KMS-11 (cell line): ENCODE data around the gene CDC37L1.
A peak's percentile ranks its signal among the peaks of the same experiment; 100 is the strongest.

Experiments used
- H2AFZ ChIP-seq: fragments of 200-600 bp; sonication (generic); 2 replicates; pipeline ENCODE4 v1.6.1; 2016; ENCODE audit warnings: antibody characterized with exemption, mixed run types, low read depth
- H3K27ac ChIP-seq: fragments of 200-600 bp; sonication (generic); 2 replicates; pipeline ENCODE4 v1.6.1; 2016; ENCODE audit warnings: mild to moderate bottlenecking, mixed run types
- H3K27me3 ChIP-seq: fragments of 200-600 bp; sonication (generic); 2 replicates; pipeline ENCODE4 v1.6.1; 2017; ENCODE audit warnings: mild to moderate bottlenecking, low read depth, mixed run types, moderate library complexity; ENCODE audit not compliant: insufficient read depth
- H3K36me3 ChIP-seq: fragments of 200-600 bp; sonication (generic); 2 replicates; pipeline ENCODE4 v1.6.1; 2017; ENCODE audit warnings: mild to moderate bottlenecking, mixed run types; ENCODE audit not compliant: insufficient read depth
- H3K4me1 ChIP-seq: fragments of 200-600 bp; sonication (generic); 2 replicates; pipeline ENCODE4 v1.6.1; 2016; ENCODE audit warnings: mild to moderate bottlenecking, low read depth, mixed run types; ENCODE audit not compliant: poor library complexity, severe bottlenecking
- H3K4me2 ChIP-seq: fragments of 200-600 bp; sonication (generic); 2 replicates; pipeline ENCODE4 v1.7.0; 2016; ENCODE audit warnings: mild to moderate bottlenecking, mixed run types
- H3K4me3 ChIP-seq: fragments of 200-600 bp; sonication (generic); IDR thresholded peaks from 2 replicates; pipeline ENCODE4 v1.6.1; 2017; ENCODE audit warnings: low read depth, low read length, mixed read lengths; ENCODE audit not compliant: insufficient read depth
- H3K79me2 ChIP-seq: fragments of 200-600 bp; sonication (generic); 2 replicates; pipeline ENCODE4 v1.6.1; 2016; ENCODE audit warnings: low read depth, mixed run types; ENCODE audit not compliant: insufficient read depth
- H3K9ac ChIP-seq: fragments of 200-600 bp; sonication (generic); 2 replicates; pipeline ENCODE4 v1.6.1; 2016; ENCODE audit warnings: mild to moderate bottlenecking, mixed run types
- H4K20me1 ChIP-seq: fragments of 200-600 bp; sonication (generic); 2 replicates; pipeline ENCODE4 v1.6.1; 2016; ENCODE audit warnings: mild to moderate bottlenecking, mixed run types; ENCODE audit not compliant: insufficient read depth
- CTCF ChIP-seq: fragments of 200-600 bp; sonication (generic); conservative IDR thresholded peaks from 2 replicates; pipeline ENCODE4 v1.6.1; 2017; ENCODE audit warnings: low read depth, mild to moderate bottlenecking, antibody characterized with exemption, low read length, moderate library complexity, mixed read lengths

The CDC37L1 gene

GRCh38 chr9:4679268-4680172, at the start of gene CDC37L1:
CDC37L1 (plus strand) TSS chr9:4679569; CDS start chr9:4679768, 199 bp downstream.
- Histone ChIP-seq H3K4me3 (peak within 1 kb of the TSS; percentile 31), H3K79me2 (peaks cover 31% of the 10 kb centered on the region), H3K4me2 (peak within 1 kb of the TSS; percentile 99), H3K36me3 (no peaks in the 10 kb centered on the region), H3K27ac (peak within 1 kb of the TSS; percentile 99), H3K27me3 (no peaks in the 10 kb centered on the region), H2AFZ (peak within 1 kb of the TSS; percentile 86), H3K9ac (peak within 1 kb of the TSS; percentile 96), H3K4me1 (peaks cover 25% of the 10 kb centered on the region), H4K20me1 (no peaks in the 10 kb centered on the region)
- TF ChIP-seq CTCF: peak; percentile 53; the same call in 1 of the 2 replicates

GRCh38 chr9:4630836-4631235, 48.5 kb upstream of the CDC37L1 start:
- Histone ChIP-seq H3K27me3 (no peaks in the 10 kb centered on the region), H4K20me1 (no peaks in the 10 kb centered on the region), H3K4me3 (no peak overlapping the region), H3K27ac (no peak overlapping the region), H3K9ac (no peak overlapping the region), H3K79me2 (no peaks in the 10 kb centered on the region), H2AFZ (no peak overlapping the region), H3K36me3 (no peaks in the 10 kb centered on the region), H3K4me2 (no peak overlapping the region), H3K4me1 (no peaks in the 10 kb centered on the region)
- no peak for TF ChIP-seq CTCF

GRCh38 chr9:4638968-4639367, 40.4 kb upstream of the CDC37L1 start:
- no peak overlapping the region for H2AFZ ChIP-seq
- H3K9ac ChIP-seq: no peak overlapping the region
- H3K79me2 ChIP-seq: no peaks in the 10 kb centered on the region
- no peaks in the 10 kb centered on the region for H3K4me1 ChIP-seq
- no peak overlapping the region for H3K27ac ChIP-seq
- no peak for TF ChIP-seq CTCF
- no peak overlapping the region for H3K4me3 ChIP-seq
- no peaks in the 10 kb centered on the region for H3K36me3 ChIP-seq
- H3K27me3 ChIP-seq: no peaks in the 10 kb centered on the region
- H4K20me1 ChIP-seq: no peaks in the 10 kb centered on the region
- no peak overlapping the region for H3K4me2 ChIP-seq

GRCh38 chr9:4639420-4639819, 39.9 kb upstream of the CDC37L1 start:
- Histone ChIP-seq H3K4me1 (no peaks in the 10 kb centered on the region), H3K27ac (no peak overlapping the region), H3K36me3 (no peaks in the 10 kb centered on the region), H3K4me2 (no peak overlapping the region), H3K4me3 (no peak overlapping the region), H4K20me1 (no peaks in the 10 kb centered on the region), H2AFZ (no peak overlapping the region), H3K9ac (no peak overlapping the region), H3K27me3 (no peaks in the 10 kb centered on the region), H3K79me2 (no peaks in the 10 kb centered on the region)
- no peak for TF ChIP-seq CTCF
